Astrocyte (in vitro differentiated cells and primary cell): ENCODE measurements around the gene GLT8D2. TPM values are rescaled to one million over a fixed set of nuclear protein-coding genes. Genes with fewer than 3 reads are reported as not detected.

Source experiments
- DNase-seq: peaks from one replicate; pipeline ENCODE4 v3.0.0-alpha.2; 2010; ENCODE audit warnings: low read depth
- FAIRE-seq: peaks from 2 replicates; lab custom pipeline; 2011; peaks lifted over from hg19 to GRCh38; lab: Jason Lieb, UNC
- H2AFZ ChIP-seq: 2 replicates; pipeline ENCODE4 v1.6.0; 2012; ENCODE audit warnings: low read depth, low read length, inconsistent platforms
- H3K27ac ChIP-seq: 2 replicates; pipeline ENCODE4 v1.5.1; 2011; ENCODE audit warnings: low read depth, low read length, inconsistent platforms
- H3K27me3 ChIP-seq: 2 replicates; pipeline ENCODE4 v1.6.0; 2011; ENCODE audit warnings: low read length, inconsistent platforms; ENCODE audit not compliant: insufficient read depth
- H3K36me3 ChIP-seq: 2 replicates; pipeline ENCODE4 v1.5.1; 2011; ENCODE audit warnings: low read length, inconsistent platforms; ENCODE audit not compliant: insufficient read depth
- H3K4me1 ChIP-seq: 2 replicates; pipeline ENCODE4 v1.5.1; 2011; ENCODE audit warnings: low read length, inconsistent platforms; ENCODE audit not compliant: insufficient read depth
- H3K4me2 ChIP-seq: 2 replicates; pipeline ENCODE4 v1.6.0; 2012; ENCODE audit warnings: low read length, inconsistent platforms
- H3K4me3 ChIP-seq: 2 replicates; pipeline ENCODE4 v1.5.1; 2011; ENCODE audit warnings: low read depth, mild to moderate bottlenecking, low read length, inconsistent platforms; ENCODE audit not compliant: insufficient read depth
- H3K79me2 ChIP-seq: 2 replicates; pipeline ENCODE4 v1.6.0; 2012; ENCODE audit warnings: mild to moderate bottlenecking, low read length, inconsistent platforms; ENCODE audit not compliant: insufficient read depth
- H3K9ac ChIP-seq: 2 replicates; pipeline ENCODE4 v1.6.0; 2012; ENCODE audit warnings: mild to moderate bottlenecking, low read length, inconsistent platforms
- H3K9me3 ChIP-seq: 2 replicates; pipeline ENCODE4 v1.5.1; 2012; ENCODE audit warnings: low read depth, mild to moderate bottlenecking, low read length, inconsistent platforms; ENCODE audit not compliant: insufficient read depth
- H4K20me1 ChIP-seq: 2 replicates; pipeline ENCODE4 v1.6.0; 2012; ENCODE audit warnings: low read length, inconsistent platforms; ENCODE audit not compliant: insufficient read depth
- H3K27ac Mint-ChIP-seq: one replicate; pipeline ENCODE4 v1.8.0; 2021; ENCODE audit warnings: mild to moderate bottlenecking, mixed read lengths; ENCODE audit not compliant: unreplicated experiment
- H3K27me3 Mint-ChIP-seq: one replicate; pipeline ENCODE4 v1.8.0; 2021; ENCODE audit warnings: low read depth, mixed read lengths; ENCODE audit not compliant: unreplicated experiment
- H3K36me3 Mint-ChIP-seq: one replicate; pipeline ENCODE4 v1.8.0; 2021; ENCODE audit warnings: low read depth, mixed read lengths; ENCODE audit not compliant: unreplicated experiment
- H3K4me1 Mint-ChIP-seq: one replicate; pipeline ENCODE4 v1.8.0; 2021; ENCODE audit warnings: low read depth, mixed read lengths; ENCODE audit not compliant: unreplicated experiment
- H3K4me3 Mint-ChIP-seq: one replicate; pipeline ENCODE4 v1.8.0; 2021; ENCODE audit warnings: mild to moderate bottlenecking, moderate library complexity, mixed read lengths; ENCODE audit not compliant: unreplicated experiment
- H3K9me3 Mint-ChIP-seq: one replicate; pipeline ENCODE4 v1.8.0; 2021; ENCODE audit warnings: mild to moderate bottlenecking, mixed read lengths; ENCODE audit not compliant: unreplicated experiment
- EZH2 ChIP-seq: IDR thresholded peaks from 2 replicates; pipeline ENCODE4 v1.6.1; 2012; ENCODE audit warnings: mild to moderate bottlenecking, low read length, inconsistent platforms; ENCODE audit not compliant: insufficient read depth
- total RNA-seq: library from RNA; stranded (reverse); gene quantifications from 2 replicates; pipeline ENCODE4 v1.2.1, GENCODE V29; 2021
- TF ChIP-seq, protein P1 (sequence below): IDR thresholded peaks from 2 replicates; pipeline ENCODE4 v1.5.1; 2011; ENCODE audit warnings: low read depth, mild to moderate bottlenecking, inconsistent platforms, low read length, moderate library complexity; ENCODE audit not compliant: insufficient read depth

The GLT8D2 gene
- total RNA-seq, 1 donor from 2014 or later, result 11.1 TPM

DNA sequence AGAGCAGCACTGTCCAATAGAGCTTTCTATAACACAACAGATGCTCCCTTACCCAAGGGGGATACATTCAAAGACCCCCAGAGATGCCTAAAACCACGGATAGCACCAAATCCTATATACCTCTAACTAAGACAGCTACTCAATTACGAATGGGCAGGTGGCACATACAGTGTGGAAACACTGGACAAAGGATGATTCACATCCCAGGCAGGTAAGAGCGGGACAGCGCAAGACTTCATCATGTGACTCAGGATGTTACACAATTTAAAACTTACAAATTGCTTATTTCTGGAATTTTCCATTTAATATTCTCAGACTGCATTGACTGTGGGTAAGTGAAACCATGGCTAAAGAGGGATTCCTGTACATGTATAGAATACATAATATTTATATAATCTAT is 8.8 kb upstream of the GLT8D2 start:
- no peak overlapping the region for H3K4me2 ChIP-seq
- Mint-ChIP-seq H3K27me3 (peaks cover 6% of the 10 kb centered on the region), H3K4me3 (no peak overlapping the region), H3K36me3 (no peaks in the 10 kb centered on the region), H3K9me3 (no peaks in the 10 kb centered on the region), H3K27ac (no peak overlapping the region), H3K4me1 (peaks cover 9% of the 10 kb centered on the region)
- no peaks in the 10 kb centered on the region for H4K20me1 ChIP-seq
- TF ChIP-seq EZH2, result no peak
- TF ChIP-seq, protein P1, sequence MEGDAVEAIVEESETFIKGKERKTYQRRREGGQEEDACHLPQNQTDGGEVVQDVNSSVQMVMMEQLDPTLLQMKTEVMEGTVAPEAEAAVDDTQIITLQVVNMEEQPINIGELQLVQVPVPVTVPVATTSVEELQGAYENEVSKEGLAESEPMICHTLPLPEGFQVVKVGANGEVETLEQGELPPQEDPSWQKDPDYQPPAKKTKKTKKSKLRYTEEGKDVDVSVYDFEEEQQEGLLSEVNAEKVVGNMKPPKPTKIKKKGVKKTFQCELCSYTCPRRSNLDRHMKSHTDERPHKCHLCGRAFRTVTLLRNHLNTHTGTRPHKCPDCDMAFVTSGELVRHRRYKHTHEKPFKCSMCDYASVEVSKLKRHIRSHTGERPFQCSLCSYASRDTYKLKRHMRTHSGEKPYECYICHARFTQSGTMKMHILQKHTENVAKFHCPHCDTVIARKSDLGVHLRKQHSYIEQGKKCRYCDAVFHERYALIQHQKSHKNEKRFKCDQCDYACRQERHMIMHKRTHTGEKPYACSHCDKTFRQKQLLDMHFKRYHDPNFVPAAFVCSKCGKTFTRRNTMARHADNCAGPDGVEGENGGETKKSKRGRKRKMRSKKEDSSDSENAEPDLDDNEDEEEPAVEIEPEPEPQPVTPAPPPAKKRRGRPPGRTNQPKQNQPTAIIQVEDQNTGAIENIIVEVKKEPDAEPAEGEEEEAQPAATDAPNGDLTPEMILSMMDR, result no peak
- FAIRE-seq (no peak), DNase-seq (no peak)
- H3K79me2 ChIP-seq, result no peaks in the 10 kb centered on the region
- H3K9ac ChIP-seq, result no peak overlapping the region
- H2AFZ ChIP-seq, result no peak overlapping the region
- no peaks in the 10 kb centered on the region for H3K27me3 ChIP-seq
- no peak overlapping the region for H3K4me3 ChIP-seq
- no peaks in the 10 kb centered on the region for H3K9me3 ChIP-seq
- H3K27ac ChIP-seq, result no peak overlapping the region
- H3K4me1 ChIP-seq, result no peaks in the 10 kb centered on the region
- no peaks in the 10 kb centered on the region for H3K36me3 ChIP-seq

DNA sequence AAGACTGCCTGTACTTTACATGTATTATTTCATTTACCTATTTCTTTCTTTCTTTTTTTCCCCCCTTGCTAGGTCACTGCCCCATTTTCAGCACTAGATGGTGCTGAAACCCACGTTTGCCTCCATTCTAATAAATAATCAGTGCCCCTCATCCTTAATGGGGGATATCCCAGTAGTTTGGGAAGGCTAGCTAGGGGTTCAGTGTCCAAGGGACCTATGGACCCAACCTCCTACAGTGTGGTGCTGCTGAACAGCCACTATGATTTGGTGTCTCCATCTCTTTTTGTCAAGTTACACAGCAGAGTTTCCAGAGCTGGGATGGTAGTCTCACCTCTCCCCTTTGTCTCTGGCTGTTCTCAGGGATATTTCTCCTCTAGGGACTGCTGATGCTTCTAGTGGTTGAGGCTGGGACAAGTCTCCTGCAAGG is 7.8 kb upstream of the GLT8D2 start:
- no peak overlapping the region for H3K27ac Mint-ChIP-seq
- Histone ChIP-seq H3K4me1 (no peaks in the 10 kb centered on the region), H3K27me3 (no peaks in the 10 kb centered on the region), H2AFZ (no peak overlapping the region), H3K9me3 (no peaks in the 10 kb centered on the region), H3K4me3 (no peak overlapping the region), H3K79me2 (no peaks in the 10 kb centered on the region), H3K9ac (no peak overlapping the region), H4K20me1 (no peaks in the 10 kb centered on the region), H3K27ac (no peak overlapping the region), H3K36me3 (no peaks in the 10 kb centered on the region), H3K4me2 (no peak overlapping the region)
- DNase-seq (no peak), FAIRE-seq (no peak)
- no peaks in the 10 kb centered on the region for H3K36me3 Mint-ChIP-seq
- H3K4me1 Mint-ChIP-seq, result peaks cover 7% of the 10 kb centered on the region
- H3K4me3 Mint-ChIP-seq, result no peak overlapping the region
- TF ChIP-seq, protein P1, result peak; percentile 85
- TF ChIP-seq EZH2, result no peak
- H3K9me3 Mint-ChIP-seq, result no peaks in the 10 kb centered on the region
- peaks cover 6% of the 10 kb centered on the region for H3K27me3 Mint-ChIP-seq

DNA sequence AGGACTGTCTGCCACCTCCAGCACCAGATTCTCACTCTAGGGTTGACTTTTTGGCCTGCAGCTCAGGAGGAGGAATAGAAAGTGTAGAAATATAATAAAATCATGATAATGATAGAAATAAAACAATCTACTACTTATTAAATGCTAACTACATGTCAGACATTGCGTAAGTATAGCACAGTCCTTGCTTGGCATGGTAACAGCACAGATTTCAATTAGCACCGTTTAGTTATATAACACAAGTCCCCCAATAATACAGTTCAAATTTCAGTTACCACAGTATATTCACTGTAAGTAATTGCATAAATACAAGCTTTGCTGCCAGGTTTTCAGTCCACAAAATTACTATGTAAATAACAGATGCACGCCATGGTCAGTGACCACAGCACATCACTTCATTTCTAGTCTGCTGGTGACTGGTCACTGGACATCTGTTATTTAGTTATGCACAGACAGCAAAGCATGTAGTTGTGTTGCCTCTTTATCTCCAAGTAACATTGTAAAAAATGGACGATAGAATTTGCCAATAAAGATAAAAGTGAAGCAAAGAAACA is 6.5 kb upstream of the GLT8D2 start:
- no peak for FAIRE-seq
- Histone ChIP-seq H3K36me3 (no peaks in the 10 kb centered on the region), H3K79me2 (no peaks in the 10 kb centered on the region), H4K20me1 (no peaks in the 10 kb centered on the region), H2AFZ (no peak overlapping the region), H3K27ac (no peak overlapping the region), H3K27me3 (no peaks in the 10 kb centered on the region), H3K9ac (no peak overlapping the region), H3K4me2 (no peak overlapping the region), H3K4me1 (no peaks in the 10 kb centered on the region), H3K4me3 (no peak overlapping the region), H3K9me3 (no peaks in the 10 kb centered on the region)
- Mint-ChIP-seq H3K9me3 (no peaks in the 10 kb centered on the region), H3K27me3 (peaks cover 6% of the 10 kb centered on the region), H3K36me3 (no peaks in the 10 kb centered on the region), H3K27ac (no peak overlapping the region), H3K4me1 (peaks cover 7% of the 10 kb centered on the region), H3K4me3 (no peak overlapping the region)
- DNase-seq, result peak; percentile 28
- no peak for TF ChIP-seq EZH2
- TF ChIP-seq, protein P1, result no peak
